Stimulated activated CD4-positive, alpha-beta T cell treated with anti-CD3 and anti-CD28 coated beads, Interleukin-1b, Interleukin-23, amount 100 ng/mL, for 24 hours (primary cell): ENCODE measurements around the gene NDUFB10.

Experiments
- DNase-seq, 4 experiments: peaks; one replicate each; pipeline ENCODE4 v3.0.0-alpha.2; 2020; ENCODE audit warnings: low read depth in 4 of 4, low spot score in 1 of 4

NDUFB10 gene

DNA sequence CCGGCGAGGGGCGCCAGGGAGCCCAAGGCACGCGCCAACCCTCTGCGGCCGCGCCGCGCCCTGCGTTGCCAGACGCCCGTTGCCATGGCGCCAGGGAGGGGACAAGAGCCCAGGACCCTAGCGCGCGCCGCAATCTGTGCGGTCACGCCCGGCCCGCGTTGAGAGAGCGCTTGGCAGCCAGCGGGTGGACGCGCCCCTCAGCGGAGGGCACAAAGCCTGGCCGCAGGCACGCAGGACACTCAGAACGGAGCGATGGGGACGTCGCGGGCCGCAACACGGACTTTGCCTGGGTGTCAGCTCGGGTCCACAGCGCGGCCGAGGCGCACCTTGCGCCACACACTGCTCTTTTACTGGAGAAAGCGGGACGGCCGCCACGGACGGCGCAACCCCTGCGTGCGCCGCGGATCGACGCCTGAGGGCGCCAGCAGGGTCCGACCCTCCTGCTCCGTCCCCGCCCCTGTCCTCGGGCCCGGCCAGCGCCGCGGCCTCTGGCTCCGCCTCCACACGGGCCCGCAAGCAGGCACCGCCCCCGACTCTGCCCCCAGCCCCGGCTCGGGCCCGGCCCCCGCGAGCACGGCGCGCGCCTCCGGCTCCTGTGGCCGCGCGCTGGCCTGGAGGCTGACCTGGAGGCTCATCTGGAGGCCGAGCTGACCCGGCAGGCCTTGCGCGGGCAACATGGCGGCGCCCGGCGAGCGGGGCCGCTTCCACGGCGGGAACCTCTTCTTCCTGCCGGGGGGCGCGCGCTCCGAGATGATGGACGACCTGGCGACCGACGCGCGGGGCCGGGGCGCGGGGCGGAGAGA, 24.4 kb downstream of the NDUFB10 start, which contains the start of gene GFER:
TSS of gene GFER (plus strand) at position 650 of the 803 bp plus-strand sequence. CDS start at position 676, 26 bp downstream.
- peak in 1 of 4 experiments; percentile 76 for DNase-seq

DNA sequence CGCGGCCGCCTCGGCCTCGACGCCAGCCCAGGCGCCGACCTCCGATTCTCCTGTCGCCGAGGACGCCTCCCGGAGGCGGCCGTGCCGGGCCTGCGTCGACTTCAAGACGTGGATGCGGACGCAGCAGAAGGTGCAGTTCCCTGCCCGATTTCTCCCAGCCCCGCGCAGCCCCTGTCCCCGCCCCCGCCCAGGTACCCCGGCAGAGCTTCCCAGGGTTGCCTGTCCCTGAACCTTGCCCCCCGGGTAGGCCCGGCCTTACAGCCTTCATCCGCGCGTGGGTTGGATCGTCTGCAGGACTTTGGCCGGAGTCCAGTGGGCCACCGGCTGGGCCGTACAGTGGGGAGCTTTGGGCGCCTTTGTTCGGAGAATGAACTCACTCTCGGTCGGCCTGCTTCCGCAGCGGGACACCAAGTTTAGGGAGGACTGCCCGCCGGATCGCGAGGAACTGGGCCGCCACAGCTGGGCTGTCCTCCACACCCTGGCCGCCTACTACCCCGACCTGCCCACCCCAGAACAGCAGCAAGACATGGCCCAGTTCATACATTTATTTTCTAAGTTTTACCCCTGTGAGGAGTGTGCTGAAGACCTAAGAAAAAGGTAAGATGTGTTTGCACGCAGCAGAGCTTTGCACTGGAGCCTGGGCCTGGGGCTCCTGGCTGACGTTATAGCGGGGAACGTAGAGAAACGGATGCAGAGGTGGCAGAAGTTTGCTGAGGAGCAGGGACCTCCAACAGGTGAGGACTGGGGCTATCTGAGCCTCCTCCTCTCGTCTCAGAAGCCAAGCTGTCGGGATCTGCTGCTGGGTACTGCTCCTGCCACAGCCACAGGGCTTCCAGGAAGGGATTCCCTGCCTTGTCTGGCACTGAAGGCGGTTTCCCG, 25.2 kb downstream of the NDUFB10 start:
- DNase-seq: no peak

DNA sequence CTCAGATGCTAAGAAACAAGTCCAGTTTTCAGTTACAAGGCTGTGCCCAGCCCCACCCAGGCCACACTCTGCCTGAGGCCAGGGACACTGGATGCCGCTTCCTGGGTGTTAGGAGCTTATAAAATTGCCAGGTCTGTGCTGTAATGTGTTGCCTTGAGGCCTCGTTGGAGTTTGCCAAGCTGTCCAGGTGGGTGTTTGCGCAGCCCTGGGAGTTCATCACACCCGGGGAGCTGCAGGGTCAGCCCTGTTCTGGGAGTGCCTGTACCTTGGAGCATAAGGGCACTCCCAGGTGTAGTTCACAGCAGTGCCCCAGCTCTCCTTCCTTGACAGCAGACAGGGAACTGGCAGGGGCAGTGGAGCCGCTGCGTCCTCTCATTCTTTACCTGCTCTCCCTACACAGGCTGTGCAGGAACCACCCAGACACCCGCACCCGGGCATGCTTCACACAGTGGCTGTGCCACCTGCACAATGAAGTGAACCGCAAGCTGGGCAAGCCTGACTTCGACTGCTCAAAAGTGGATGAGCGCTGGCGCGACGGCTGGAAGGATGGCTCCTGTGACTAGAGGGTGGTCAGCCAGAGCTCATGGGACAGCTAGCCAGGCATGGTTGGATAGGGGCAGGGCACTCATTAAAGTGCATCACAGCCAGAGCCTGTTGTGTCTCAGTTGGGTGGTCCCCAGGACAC, 26.3 kb downstream of the NDUFB10 start:
- DNase-seq: no peak

DNA sequence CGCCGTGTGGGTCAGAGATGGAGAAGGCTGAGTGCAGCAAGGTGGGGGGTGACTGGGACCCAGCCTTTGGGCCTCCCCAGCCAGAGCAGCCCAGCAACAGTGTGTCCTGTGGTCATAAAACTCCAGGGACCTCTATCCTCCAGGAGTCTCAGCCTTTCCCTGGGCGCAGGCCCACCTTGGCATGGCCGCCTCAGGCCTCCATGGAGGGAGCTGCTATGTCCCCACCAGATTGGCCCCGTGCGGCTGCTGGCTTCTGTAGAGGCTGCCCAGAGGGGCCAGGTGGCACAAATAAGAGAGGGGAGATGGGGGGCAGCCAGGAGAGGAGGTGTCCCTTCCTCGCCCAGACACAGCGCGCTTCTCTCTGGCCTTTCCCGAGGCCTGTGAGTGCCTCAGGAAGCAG, 27.9 kb downstream of the NDUFB10 start:
- DNase-seq: no peak

DNA sequence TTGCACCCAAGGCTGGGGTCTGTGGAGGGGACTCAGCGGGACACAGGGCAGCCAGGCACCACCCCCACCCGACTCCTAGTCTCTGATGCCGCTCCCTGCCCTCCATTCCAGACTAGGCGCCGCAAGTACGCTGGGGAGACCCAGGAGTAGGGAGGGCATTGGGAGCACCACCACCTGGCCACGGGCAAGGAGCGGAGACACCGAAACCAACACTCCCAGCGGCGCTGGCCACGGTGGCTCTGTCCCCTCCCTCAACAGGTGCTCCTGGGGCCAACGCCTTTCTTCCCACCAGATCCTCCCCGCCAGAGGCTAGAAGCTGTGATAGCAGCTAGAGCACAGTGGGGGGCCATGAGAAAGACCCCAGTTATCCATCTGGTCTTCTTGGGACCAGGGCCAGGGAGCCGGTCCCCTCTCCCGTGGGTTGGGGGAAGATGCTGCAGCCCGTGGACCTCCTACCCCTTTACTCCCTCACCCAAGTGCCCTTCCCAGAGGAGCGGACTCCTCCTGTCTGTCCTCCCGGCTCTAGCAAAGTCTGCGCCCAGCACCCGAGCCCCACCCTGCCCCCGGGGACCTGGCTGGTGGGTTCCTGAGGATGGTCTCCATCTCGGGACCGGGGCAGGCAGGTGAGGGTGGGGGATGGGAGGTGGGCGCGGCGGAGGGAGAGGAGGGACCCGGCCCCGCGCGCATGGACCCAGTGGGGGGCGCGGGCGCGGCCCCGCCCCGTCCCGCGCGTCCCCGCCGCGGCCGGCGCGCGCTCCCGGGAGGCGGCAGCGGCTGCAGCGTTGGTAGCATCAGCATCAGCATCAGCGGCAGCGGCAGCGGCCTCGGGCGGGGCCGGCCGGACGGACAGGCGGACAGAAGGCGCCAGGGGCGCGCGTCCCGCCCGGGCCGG, 30.1 kb downstream of the NDUFB10 start, which contains the start of gene SYNGR3:
TSS of gene SYNGR3 (plus strand) at position 762 of the 892 bp plus-strand sequence. CDS start 133 bp downstream, outside the sequence.
- DNase-seq: no peak

DNA sequence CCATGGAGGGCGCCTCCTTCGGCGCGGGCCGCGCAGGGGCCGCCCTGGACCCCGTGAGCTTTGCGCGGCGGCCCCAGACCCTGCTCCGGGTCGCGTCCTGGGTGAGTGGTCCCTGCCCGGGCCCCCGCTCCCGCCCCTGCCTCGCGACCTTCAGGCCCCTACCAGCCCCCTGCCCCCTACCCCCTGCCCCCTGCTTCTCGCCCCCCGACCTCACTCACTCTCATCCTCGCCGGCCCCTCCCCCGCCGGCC, 30.7 kb downstream of the NDUFB10 start:
- DNase-seq: no peak

DNA sequence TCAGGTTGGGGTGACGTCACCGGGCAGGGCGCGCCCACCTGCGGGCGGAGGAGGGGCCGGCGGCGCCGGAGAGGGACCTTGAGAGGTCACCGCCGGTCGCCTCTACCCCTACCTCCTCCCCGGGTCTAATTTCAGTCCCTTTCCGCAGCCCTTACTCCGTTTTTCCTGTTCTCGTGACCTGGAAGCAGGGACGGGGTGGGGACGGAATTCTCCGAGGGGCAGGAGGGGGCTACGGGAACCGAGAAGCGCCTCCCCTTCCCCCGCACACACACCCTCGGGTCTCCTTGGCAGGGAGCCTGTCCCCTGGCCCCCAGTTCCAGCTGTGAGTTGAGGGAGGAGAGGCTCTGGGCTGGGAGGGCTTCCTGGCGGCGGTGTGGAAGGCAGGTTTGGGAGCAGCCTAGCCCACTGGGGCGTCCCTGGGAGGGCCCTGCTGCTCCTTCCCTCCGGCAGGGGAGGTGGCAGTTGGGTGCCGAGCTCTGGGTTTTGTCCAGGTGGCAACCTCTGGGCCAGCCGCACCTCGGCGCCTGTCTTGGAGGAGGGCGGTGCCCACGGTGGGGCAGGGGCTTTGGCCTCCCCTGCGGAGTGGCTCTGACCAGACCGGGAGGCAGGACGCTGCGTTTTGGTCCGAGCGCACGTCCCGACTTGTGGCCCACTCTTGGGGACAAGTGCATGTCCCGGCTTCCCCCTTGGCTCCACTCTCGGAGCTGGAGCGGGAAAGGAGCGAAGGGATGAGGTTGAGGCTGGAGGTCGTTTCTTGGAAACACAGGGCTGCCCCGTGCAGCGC, 31.2 kb downstream of the NDUFB10 start:
- DNase-seq: no peak

DNA sequence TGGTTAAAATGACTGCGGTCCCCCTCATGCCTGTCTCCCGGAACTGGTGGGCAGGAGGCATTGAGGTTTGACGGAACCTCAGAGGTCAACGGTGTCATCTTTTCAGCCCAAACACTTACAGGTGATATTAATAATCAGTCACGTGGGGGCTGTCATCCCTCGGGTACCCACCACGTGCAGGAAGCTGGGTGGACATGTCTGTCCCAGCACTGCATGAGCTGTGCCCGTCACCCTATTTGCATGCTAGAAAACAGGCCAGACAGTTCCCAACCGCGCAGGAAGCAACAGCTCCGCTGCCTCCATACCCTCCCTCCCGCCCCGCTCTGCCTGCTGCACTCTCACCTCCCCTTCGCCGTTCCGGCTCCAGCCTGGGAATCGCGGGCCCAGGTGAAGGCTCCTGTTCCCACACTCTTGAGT, 31.8 kb downstream of the NDUFB10 start:
- no peak for DNase-seq

DNA sequence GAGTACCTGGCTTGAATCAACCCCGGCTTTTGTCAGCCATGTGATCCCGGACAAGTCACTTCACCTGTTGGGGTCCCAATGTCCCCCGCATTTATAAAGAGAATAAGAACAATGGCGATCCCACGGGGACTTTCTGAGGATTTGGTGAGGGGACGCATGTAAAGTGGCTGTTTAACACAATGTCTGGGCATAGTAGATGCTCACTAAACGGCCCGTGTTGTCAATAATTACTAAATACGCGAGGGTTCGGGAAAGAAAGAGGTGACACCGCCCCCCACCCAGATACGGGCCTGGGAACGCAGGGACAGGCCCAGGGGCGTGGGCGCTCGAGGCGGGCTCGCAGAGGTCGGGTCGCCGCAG, 32.2 kb downstream of the NDUFB10 start:
- DNase-seq: no peak

DNA sequence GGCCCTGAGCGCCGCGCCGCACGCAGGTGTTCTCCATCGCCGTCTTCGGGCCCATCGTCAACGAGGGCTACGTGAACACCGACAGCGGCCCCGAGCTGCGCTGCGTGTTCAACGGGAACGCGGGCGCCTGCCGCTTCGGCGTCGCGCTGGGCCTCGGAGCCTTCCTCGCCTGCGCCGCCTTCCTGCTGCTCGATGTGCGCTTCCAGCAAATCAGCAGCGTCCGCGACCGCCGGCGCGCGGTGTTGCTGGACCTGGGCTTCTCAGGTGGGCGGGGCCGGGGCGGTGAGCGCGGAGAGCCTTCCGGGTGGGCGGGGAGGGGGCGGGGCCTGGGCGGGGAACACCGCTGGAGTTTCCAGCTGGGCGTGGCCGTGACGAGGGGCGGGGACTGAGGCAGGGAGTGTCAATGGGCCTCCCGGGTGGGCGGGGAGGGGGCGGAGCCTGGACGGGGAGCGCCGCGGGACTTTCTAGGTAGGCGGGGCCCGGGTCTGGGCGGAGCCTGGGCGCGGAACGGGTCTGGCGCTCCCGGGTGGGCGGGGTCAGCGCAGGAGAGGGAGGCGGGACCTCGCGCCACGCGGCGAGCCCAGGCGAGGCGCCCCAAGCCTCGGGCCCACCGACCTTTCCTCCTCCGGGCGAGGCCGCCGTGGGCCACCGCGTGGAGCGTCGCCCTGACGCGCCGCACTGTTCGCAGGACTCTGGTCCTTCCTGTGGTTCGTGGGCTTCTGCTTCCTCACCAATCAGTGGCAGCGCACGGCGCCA, 32.8 kb downstream of the NDUFB10 start:
- peak; percentile 91 to 97 (median 96) for DNase-seq

DNA sequence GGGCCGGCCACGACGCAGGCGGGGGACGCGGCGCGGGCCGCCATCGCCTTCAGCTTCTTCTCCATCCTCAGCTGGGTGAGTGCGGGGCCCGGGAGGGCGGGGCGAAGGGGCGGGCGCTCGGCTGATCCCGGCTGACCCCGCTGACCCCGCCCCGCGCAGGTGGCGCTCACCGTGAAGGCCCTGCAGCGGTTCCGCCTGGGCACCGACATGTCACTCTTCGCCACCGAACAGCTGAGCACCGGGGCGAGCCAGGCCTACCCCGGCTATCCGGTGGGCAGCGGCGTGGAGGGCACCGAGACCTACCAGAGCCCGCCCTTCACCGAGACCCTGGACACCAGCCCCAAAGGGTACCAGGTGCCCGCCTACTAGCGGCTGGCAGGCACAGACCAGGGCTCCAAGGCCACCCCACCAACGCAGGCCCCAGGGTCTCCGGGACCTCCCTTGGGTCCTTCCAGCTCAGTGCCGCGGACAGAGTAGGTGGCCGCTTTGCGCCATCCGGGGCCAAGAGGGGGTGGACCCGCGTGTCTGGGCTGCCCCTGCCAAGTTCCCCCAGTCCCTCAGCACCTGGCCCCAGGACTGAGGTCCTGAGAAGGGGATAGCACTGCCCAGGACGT, 33.5 kb downstream of the NDUFB10 start:
- DNase-seq: no peak

DNA sequence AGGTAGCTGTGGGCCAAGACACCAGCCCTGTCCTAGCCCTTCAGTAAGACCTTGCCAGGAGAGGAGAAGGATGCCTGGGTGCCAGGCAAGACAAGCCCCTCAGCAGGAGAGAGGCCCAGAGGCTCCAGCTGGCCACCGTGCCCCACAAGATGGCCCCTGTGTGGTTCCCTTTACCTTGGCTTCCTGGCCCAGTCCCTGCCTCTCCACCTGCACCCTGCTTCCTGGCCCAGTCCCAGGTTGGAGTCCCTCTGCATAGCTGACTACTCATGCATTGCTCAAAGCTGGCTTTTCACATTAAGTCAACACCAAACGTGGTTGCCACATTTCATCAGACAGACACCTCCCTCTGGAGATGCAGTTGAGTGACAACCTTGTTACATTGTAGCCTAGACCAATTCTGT, 34.4 kb downstream of the NDUFB10 start:
- DNase-seq: no peak

DNA sequence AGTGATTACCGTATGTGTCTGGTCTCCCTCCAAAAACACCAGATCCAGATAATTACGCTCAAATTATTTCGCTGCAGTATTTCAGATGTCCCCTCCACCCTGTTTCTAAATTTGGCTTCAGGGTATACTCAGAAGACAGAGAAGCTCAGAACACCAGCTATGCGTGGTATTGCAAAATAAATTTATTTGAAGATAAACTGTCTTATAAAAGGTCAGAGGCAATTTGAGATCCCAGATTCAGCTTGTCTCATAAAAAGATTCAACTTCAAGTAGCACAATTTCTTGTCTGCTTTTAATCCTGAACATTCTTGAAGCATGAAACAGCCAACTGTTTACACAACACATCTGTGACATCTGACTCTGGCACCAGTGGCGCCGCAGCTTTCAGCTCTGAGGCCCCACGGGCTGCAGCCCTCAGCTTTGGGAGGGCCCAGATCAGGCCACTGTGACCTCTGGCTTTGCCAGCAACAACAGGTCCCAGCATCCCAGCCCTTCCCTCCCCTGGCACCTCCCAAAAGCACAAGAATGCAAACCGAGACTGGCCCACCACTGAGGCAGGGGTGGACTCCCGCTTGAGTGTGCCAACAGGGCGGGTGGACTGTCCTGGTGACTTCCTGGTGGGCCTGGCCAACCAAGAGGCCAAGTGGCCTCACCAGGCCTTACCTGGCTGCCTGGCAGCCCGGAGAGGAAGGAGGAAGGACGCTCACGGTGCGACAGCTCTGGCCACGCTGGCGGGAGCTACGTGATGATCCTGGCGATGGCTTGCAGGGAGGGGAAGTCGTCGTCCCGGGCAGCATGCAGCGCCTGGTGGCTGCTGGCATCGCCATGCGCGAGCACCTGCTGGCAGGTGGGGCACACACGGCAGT, 38.4 kb downstream of the NDUFB10 start:
- DNase-seq: no peak

DNA sequence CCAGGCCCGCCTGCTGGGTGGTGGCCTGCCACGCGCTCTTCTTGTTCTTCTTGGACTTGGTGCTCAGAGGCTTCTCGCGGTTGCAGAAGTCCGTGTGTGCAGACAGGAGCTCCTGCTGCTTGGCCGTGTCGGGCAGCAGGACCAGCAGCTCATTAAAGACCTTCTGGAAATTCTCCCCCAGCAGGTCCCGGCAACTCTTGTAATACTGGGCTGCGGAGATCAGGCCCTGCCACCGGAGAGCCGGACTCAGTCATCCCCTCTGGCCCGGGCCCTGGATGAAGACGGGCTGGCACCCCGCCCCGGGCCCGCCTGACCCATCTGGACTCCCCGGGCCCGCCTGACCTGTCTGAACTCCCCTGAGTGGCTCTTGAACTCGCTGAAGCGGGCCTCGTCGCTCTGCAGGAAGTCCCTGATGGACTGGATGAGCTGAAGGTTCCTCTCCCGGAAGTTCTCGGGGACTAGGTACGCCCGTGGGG, 39.1 kb downstream of the NDUFB10 start:
- no peak for DNase-seq

DNA sequence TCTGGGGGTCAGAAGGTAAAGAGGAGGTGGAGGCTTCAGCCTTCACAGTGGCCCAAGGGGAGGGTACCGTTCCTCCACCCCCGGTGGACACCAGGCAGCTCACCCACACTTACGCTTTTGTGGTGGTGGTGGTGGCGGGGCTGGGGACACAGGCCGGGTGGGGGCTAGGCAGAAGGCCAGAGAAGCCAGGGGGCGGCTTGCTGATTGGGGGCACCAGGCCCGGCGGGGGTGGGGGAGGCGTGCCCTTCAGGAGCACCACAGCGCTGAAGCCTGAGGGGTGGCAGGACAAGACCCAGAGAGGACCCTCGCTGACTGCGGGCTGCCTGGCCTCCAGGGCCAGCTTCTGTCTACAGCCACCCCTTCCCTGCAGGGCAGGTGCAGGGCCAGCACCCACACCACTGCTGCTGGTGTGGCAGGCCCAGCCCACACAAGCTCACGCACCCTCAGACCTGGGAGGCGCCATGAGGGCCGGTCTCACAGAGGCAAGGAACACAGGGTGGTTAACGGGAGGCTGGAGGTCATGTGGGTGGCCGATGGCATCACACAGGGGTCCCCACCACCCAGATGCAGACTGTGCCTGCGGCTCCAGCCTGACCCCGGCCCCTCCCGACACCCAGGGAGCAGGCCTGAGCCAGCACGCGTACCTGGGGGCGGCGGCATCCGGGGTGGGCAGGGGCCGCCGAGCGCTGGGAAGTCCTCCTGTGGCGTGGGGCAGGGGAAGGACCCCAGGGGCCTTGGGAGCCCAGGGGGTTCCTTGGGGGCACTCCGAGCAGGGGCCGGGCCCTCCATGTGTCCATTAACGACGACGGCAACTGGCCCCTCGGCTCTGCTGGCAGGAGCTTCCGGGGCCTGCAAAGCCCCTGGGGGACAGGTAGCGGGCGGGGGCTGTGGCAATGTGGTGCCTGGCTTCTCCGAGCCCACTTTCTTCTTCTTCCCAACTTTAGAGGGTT, 39.8 kb downstream of the NDUFB10 start:
- no peak for DNase-seq

DNA sequence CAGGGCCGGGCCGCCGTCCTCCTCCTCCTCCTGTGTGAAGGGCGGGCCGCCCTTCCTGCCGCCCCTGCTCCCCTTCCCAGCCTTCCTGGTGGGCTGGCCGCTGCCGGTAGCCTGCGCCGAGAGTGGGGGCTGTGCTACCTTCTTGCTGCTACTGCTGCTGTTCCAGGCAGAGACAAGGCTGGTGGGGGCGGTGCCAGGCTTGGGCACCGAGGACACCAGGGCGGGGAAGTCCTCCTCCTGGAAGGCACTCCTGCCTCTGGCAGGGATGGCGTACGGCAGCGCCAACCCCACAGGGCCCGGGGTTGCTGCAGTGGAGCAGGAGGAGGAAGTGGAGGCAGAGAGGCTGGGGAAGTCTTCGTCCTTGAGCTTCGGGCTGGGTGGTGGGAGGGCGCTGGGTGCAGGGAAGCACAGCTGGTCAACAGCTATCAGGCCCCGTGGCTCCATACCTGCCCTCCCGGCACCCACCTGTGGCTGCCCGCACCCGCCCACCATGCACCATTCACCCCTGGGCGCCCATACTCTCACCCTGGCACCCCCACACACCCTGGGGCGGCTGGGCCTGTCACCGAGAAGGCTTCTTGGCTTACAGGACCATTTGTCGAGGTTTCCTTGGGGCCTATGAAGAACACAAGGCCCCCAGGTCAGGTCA, 40.7 kb downstream of the NDUFB10 start:
- DNase-seq: no peak
